PC-3 (cell line): Measurements from ENCODE around the gene MRI1. TPM values are rescaled to one million over a fixed set of nuclear protein-coding genes. Genes with fewer than 3 reads are reported as not detected.
A peak's percentile ranks its signal among the peaks of the same experiment; 100 is the strongest.

Experiments
- ATAC-seq: fragments of 200-7000 bp; cut with Tn5 transposase; 2 replicates; pipeline ENCODE4 v1.9.1; 2020; ENCODE audit warnings: mild to moderate bottlenecking, moderate library complexity
- BruUV-seq: library from RNA; stranded (reverse); fragments of 400-500 nt; replicated peaks from 2 replicates; lab custom pipeline; 2021; lab: Mats Ljungman, UMichigan
- CTCF ChIA-PET: fragments of 300-600 bp; sonication (Branson Sonifier 250); formaldehyde crosslinking; loops from one replicate; lab custom pipeline; 2022; ENCODE audit warnings: antibody characterized with exemption; lab: Charles Lee
- POLR2A ChIA-PET: fragments of 300-600 bp; sonication (Branson Sonifier 250); formaldehyde crosslinking; loops from one replicate; lab custom pipeline; 2022; ENCODE audit warnings: antibody characterized with exemption; ENCODE audit not compliant: unreplicated experiment; lab: Charles Lee
- DNase-seq: peaks from one replicate; pipeline ENCODE4 v3.0.0-alpha.2; 2015
- H2AFZ ChIP-seq: fragments of 300-600 bp; sonication (generic); 2 replicates; pipeline ENCODE4 v1.6.0; 2016; ENCODE audit warnings: antibody characterized with exemption, low read length
- H3F3A ChIP-seq: fragments of 300-600 bp; sonication (generic); one replicate; pipeline ENCODE4 v1.6.0; 2017; ENCODE audit warnings: antibody characterized with exemption, low read length, control low read depth, mild to moderate bottlenecking; ENCODE audit not compliant: unreplicated experiment
- H3K27ac ChIP-seq: fragments of 300-600 bp; sonication (generic); 2 replicates; pipeline ENCODE4 v1.5.1; 2016; ENCODE audit warnings: mild to moderate bottlenecking, low read length
- H3K27me3 ChIP-seq: fragments of 300-600 bp; sonication (generic); 2 replicates; pipeline ENCODE4 v1.6.1; 2016; ENCODE audit warnings: low read length, mixed read lengths
- H3K36me3 ChIP-seq: fragments of 300-600 bp; sonication (generic); 2 replicates; pipeline ENCODE4 v1.6.1; 2016; ENCODE audit warnings: low read depth, mixed run types, low read length, mixed read lengths
- H3K4me1 ChIP-seq: fragments of 300-600 bp; sonication (generic); 2 replicates; pipeline ENCODE4 v1.5.1; 2016; ENCODE audit warnings: low read length; ENCODE audit not compliant: insufficient read depth
- H3K4me2 ChIP-seq: fragments of 300-600 bp; sonication (generic); 2 replicates; pipeline ENCODE4 v1.6.0; 2016; ENCODE audit warnings: low read length
- H3K4me3 ChIP-seq: fragments of 300-600 bp; sonication (generic); 2 replicates; pipeline ENCODE4 v1.5.1; 2016; ENCODE audit warnings: mild to moderate bottlenecking, low read length, mixed read lengths
- H3K79me2 ChIP-seq: fragments of 300-600 bp; sonication (generic); 2 replicates; pipeline ENCODE4 v1.6.1; 2017; ENCODE audit warnings: low read length, mixed read lengths
- H3K9ac ChIP-seq: fragments of 300-600 bp; sonication (generic); 2 replicates; pipeline ENCODE4 v1.6.0; 2016; ENCODE audit warnings: mild to moderate bottlenecking, low read length
- H3K9me2 ChIP-seq: fragments of 300-600 bp; sonication (generic); replicated peaks from 2 replicates; pipeline ENCODE4 v1.6.1; 2016; ENCODE audit warnings: mixed run types, low read length, mixed read lengths
- H3K9me3 ChIP-seq: fragments of 300-600 bp; sonication (generic); 2 replicates; pipeline ENCODE4 v1.6.1; 2016; ENCODE audit warnings: low read length, mixed read lengths
- H4K20me1 ChIP-seq: fragments of 300-600 bp; sonication (generic); 2 replicates; pipeline ENCODE4 v1.6.1; 2016; ENCODE audit warnings: low read length, mixed read lengths
- CTCF ChIP-seq: fragments of 300-600 bp; sonication (generic); conservative IDR thresholded peaks from 2 replicates; pipeline ENCODE4 v1.5.1; 2017; ENCODE audit warnings: antibody characterized with exemption, low read depth, mild to moderate bottlenecking, low read length
- EZH2 ChIP-seq: fragments of 300-600 bp; sonication (generic); IDR thresholded peaks from one replicate; pipeline ENCODE4 v1.6.1; 2017; ENCODE audit warnings: antibody characterized with exemption, mild to moderate bottlenecking, low read length; ENCODE audit not compliant: unreplicated experiment
- EZH2phosphoT487 ChIP-seq: fragments of 300-600 bp; sonication (generic); IDR thresholded peaks from 2 replicates; pipeline ENCODE4 v1.6.1; 2018; ENCODE audit warnings: mild to moderate bottlenecking, antibody characterized with exemption, low read length, borderline replicate concordance
- intact Hi-C: fragments of 100-400 bp; cut with micrococcal nuclease; formaldehyde crosslinking; loops from 2 replicates; pipeline ENCODE4 v1.9.0; 2023
- total RNA-seq: library from RNA; depleted of rRNA; stranded (reverse); fragments of >200 nt; gene quantifications from 2 replicates; pipeline ENCODE4 v1.2.3, GENCODE V29; 2014

The MRI1 gene
- total RNA-seq, 1 experiment from 2014 or later, result 85.2 TPM

DNA sequence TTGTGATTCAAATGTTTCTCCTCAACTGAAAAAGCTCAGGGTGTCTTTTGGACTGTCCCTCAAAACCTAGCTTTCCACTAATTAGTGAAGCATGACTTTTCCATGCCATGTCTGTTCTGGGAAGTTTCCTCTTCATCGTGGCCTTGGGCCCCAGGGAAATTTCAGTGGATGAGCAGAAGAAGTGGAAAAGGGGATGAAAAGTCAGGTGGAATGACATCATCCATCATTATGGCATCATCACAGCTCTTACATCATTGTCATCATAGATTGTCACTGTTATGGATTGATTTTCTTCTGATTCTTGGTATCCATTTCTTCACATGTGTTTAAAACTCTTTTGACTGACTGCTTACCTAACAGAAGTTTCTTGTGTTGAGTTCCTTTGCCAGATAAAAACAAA lies 26.2 kb upstream of the MRI1 start:
- Histone ChIP-seq H2AFZ (no peak overlapping the region), H3K36me3 (no peaks in the 10 kb centered on the region), H3K9ac (no peak overlapping the region), H3F3A (no peaks in the 10 kb centered on the region), H3K9me3 (no peaks in the 10 kb centered on the region), H4K20me1 (no peaks in the 10 kb centered on the region), H3K4me3 (no peak overlapping the region), H3K4me1 (peaks cover 9% of the 10 kb centered on the region), H3K79me2 (no peaks in the 10 kb centered on the region), H3K27me3 (no peaks in the 10 kb centered on the region), H3K4me2 (no peak overlapping the region), H3K9me2 (no peaks in the 10 kb centered on the region), H3K27ac (no peak overlapping the region)
- TF ChIP-seq EZH2 (no peak), EZH2phosphoT487 (no peak), CTCF (no peak)
- intact Hi-C loops, result no loop called here
- CTCF ChIA-PET, result no interaction called here
- no TSS peak for BruUV-seq
- ATAC-seq, result no peak
- POLR2A ChIA-PET, result no interaction called here
- no peak for DNase-seq

- Histone ChIP-seq H3K4me3 (no peak overlapping the region), H4K20me1 (no peaks in the 10 kb centered on the region), H3K27me3 (no peaks in the 10 kb centered on the region), H3K4me1 (peaks cover 13% of the 10 kb centered on the region), H2AFZ (no peak overlapping the region), H3K9me3 (no peaks in the 10 kb centered on the region), H3K79me2 (no peaks in the 10 kb centered on the region), H3K27ac (no peak overlapping the region), H3K4me2 (no peak overlapping the region), H3K9ac (no peak overlapping the region), H3K36me3 (no peaks in the 10 kb centered on the region), H3K9me2 (no peaks in the 10 kb centered on the region), H3F3A (no peaks in the 10 kb centered on the region)
- POLR2A ChIA-PET, result interaction anchor here (0.6 kb wide), 1 partner anchor 154 kb away, joined by 3 read pairs; no protein-coding TSS in a partner anchor
- DNase-seq, result no peak
- intact Hi-C loops, result no loop called here
- ATAC-seq, result no peak
- CTCF ChIA-PET, result interaction anchor here (0.6 kb wide), 2 partner anchors 46 to 120 kb away, joined by 5 read pairs; no protein-coding TSS in a partner anchor
- no TSS peak for BruUV-seq
- TF ChIP-seq EZH2 (no peak), CTCF (no peak), EZH2phosphoT487 (no peak)
Observed at GRCh38 chr19:13741893-13742292, 22.4 kb upstream of the MRI1 start.

DNA sequence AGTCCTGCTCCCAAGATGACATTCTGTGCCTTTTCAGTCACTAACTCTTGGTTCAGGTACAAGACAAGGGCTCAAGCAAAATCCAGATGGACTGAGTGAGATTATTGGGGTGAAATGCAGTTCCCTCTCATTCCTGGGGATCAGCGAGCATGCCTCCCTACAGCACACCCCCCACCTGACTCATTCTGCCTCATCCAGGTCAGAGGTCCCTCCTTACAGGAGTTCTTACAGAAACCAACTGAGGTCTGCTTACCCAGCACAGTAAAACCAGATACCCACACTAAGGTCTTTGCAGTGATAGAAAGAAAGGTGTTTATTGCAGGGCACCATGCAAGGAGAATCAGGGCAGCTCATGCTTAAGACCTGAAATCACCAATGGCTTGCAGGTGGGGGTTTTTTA lies 21.6 kb upstream of the MRI1 start:
- Histone ChIP-seq H3K27me3 (no peaks in the 10 kb centered on the region), H3K4me1 (peaks cover 13% of the 10 kb centered on the region), H3K79me2 (no peaks in the 10 kb centered on the region), H3K36me3 (no peaks in the 10 kb centered on the region), H3K4me2 (peak overlapping the region; percentile 64), H3K9me3 (no peaks in the 10 kb centered on the region), H3F3A (no peaks in the 10 kb centered on the region), H3K9me2 (no peaks in the 10 kb centered on the region), H4K20me1 (no peaks in the 10 kb centered on the region), H3K9ac (no peak overlapping the region), H3K4me3 (no peak overlapping the region), H2AFZ (peak overlapping the region; percentile 31), H3K27ac (peak overlapping the region; percentile 57)
- ATAC-seq (peak; percentile 51), DNase-seq (peak; percentile 75)
- intact Hi-C loops, result no loop called here
- no TSS peak for BruUV-seq
- no peak for TF ChIP-seq CTCF
- no peak for TF ChIP-seq EZH2
- no peak for TF ChIP-seq EZH2phosphoT487
- CTCF ChIA-PET, result no interaction called here
- POLR2A ChIA-PET, result no interaction called here
